HepG2 (cell line): ENCODE measurements around the gene PLAC9. TPM values are rescaled to one million over a fixed set of nuclear protein-coding genes. Genes with fewer than 3 reads are reported as not detected.

ENCODE experiments used
- EP300 ChIP-seq, 3 experiments: sonication (generic) in 1 of 3; formaldehyde crosslinking in 1 of 3; IDR thresholded peaks; 2 replicates each; pipeline versions ENCODE4 v1.5.1 to v1.6.1; 2011 to 2020; ENCODE audit warnings: low read depth in 2 of 3, low read length in 2 of 3, borderline replicate concordance in 1 of 3, improper control_type of control experiment in 1 of 3, mild to moderate bottlenecking in 1 of 3, missing genetic modification reagents in 1 of 3, moderate library complexity in 1 of 3
- HNF4A ChIP-seq: sonication (generic); formaldehyde crosslinking; IDR thresholded peaks from 2 replicates; pipeline ENCODE4 v1.4.0; 2020; ENCODE audit warnings: missing genetic modification reagents
- MIXL1 ChIP-seq: IDR thresholded peaks from 2 replicates; pipeline ENCODE4 v1.6.1; 2016
- RARA ChIP-seq: IDR thresholded peaks from 2 replicates; pipeline ENCODE4 v1.6.1; 2016; ENCODE audit warnings: missing genetic modification reagents, missing compliant biosample characterization
- RXRB ChIP-seq: IDR thresholded peaks from 2 replicates; pipeline ENCODE4 v1.6.1; 2016; ENCODE audit warnings: borderline replicate concordance, missing genetic modification reagents, missing compliant biosample characterization
- SAP130 ChIP-seq: IDR thresholded peaks from 2 replicates; pipeline ENCODE4 v1.6.1; 2016; ENCODE audit warnings: low read depth
- SOX6 ChIP-seq, 2 experiments: fragments of 450-650 bp in 1 of 2; sonication (generic) in 1 of 2; formaldehyde crosslinking in 1 of 2; IDR thresholded peaks; 2 replicates each; pipeline versions ENCODE4 v1.4.0 to v1.6.1; 2017 to 2020; ENCODE audit warnings: antibody characterized with exemption in 1 of 2, mild to moderate bottlenecking in 1 of 2, missing genetic modification reagents in 1 of 2
- ZNF780A ChIP-seq: sonication (generic); formaldehyde crosslinking; IDR thresholded peaks from 2 replicates; pipeline ENCODE4 v1.8.0; 2022; ENCODE audit warnings: mild to moderate bottlenecking, missing genetic modification reagents, moderate library complexity
- polyA plus RNA-seq, 8 experiments: library from polyadenylated mRNA; depleted of rRNA in 3 of 8; stranded (reverse) in 7 of 8; unstranded in 1 of 8; fragments of >200 nt; fragmentation: Illumina TruSeq in 4 of 8; extraction: Trizol in 4 of 8; gene quantifications; 2 replicates each; pipeline versions ENCODE4 v1.2.1 to v1.2.3, GENCODE V29; 2011 to 2016; ENCODE audit warnings: low read depth in 4 of 8, missing spikeins in 1 of 8, mixed read lengths in 1 of 8; ENCODE audit not compliant: insufficient read depth in 1 of 8
- total RNA-seq, 5 experiments: library from RNA; depleted of rRNA; stranded (reverse); fragments of >200 nt; fragmentation: Illumina TruSeq; extraction: Trizol; gene quantifications; 2 replicates each; pipeline ENCODE4 v1.2.3, GENCODE V29; 2016; ENCODE audit warnings: low read depth in 1 of 5
- TF ChIP-seq, protein P1 (sequence below), 2 experiments: sonication (generic) in 1 of 2; formaldehyde crosslinking in 1 of 2; IDR thresholded peaks; 2 replicates each; pipeline versions ENCODE4 v1.4.0 to v1.6.1; 2016 to 2020; ENCODE audit warnings: borderline replicate concordance in 1 of 2, low read depth in 1 of 2, mild to moderate bottlenecking in 1 of 2, missing genetic modification reagents in 1 of 2
- TF ChIP-seq, protein P2 (sequence below): sonication (generic); IDR thresholded peaks from 2 replicates; pipeline ENCODE4 v1.6.1; 2016; ENCODE audit warnings: low read depth, borderline replicate concordance
- TF ChIP-seq, protein P3 (sequence below): sonication (generic); formaldehyde crosslinking; IDR thresholded peaks from 2 replicates; pipeline ENCODE4 v1.8.1; 2023; ENCODE audit warnings: mild to moderate bottlenecking, missing genetic modification reagents
- TF ChIP-seq, protein P4 (sequence below): sonication (generic); formaldehyde crosslinking; IDR thresholded peaks from 2 replicates; pipeline ENCODE4 v1.4.0; 2020; ENCODE audit warnings: missing genetic modification reagents

PLAC9 gene
- total and polyA plus RNA-seq, 2 of the 13 experiments (the other 11 are each of a cell fraction or from before 2014, with no cell fraction given) = not detected

DNA sequence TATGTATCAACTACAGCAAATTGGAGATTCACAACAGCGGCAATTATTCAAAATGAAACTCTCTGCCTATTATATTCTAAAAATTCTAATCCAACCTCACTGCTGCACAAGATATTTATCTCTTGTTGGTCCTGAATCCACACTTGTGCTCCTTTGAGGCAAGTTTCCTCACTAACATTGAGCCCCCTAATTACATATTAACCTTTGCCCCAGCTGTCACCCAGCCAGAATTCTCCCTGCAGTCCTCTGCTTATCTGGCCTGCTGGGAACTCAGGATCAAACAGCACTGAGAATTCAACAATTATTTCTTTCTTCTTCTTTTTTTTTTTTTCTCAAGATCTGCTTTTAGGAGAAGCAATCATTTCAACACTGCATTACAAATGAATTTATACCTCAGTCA is 21.5 kb upstream of the PLAC9 start (continued):
- TF ChIP-seq, protein P1, sequence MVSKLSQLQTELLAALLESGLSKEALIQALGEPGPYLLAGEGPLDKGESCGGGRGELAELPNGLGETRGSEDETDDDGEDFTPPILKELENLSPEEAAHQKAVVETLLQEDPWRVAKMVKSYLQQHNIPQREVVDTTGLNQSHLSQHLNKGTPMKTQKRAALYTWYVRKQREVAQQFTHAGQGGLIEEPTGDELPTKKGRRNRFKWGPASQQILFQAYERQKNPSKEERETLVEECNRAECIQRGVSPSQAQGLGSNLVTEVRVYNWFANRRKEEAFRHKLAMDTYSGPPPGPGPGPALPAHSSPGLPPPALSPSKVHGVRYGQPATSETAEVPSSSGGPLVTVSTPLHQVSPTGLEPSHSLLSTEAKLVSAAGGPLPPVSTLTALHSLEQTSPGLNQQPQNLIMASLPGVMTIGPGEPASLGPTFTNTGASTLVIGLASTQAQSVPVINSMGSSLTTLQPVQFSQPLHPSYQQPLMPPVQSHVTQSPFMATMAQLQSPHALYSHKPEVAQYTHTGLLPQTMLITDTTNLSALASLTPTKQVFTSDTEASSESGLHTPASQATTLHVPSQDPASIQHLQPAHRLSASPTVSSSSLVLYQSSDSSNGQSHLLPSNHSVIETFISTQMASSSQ (IDR thresholded peaks at IDR 0.05; ENCODE audit: low read depth) = peak; percentile 56
- TF ChIP-seq, protein P1 (CRISPR knock-in tag; IDR thresholded peaks at IDR 0.05; ENCODE audit: borderline replicate concordance) = 0 out of 2 replicates have a peak, but pooled peaks have one; percentile 40
- TF ChIP-seq RXRB (CRISPR knock-in tag) = peak; percentile 78
- peak; percentile 32; the same call in 1 of the 2 replicates for TF ChIP-seq MIXL1 (CRISPR knock-in tag)
- no peak for TF ChIP-seq ZNF780A (CRISPR knock-in tag)
- TF ChIP-seq, protein P2, sequence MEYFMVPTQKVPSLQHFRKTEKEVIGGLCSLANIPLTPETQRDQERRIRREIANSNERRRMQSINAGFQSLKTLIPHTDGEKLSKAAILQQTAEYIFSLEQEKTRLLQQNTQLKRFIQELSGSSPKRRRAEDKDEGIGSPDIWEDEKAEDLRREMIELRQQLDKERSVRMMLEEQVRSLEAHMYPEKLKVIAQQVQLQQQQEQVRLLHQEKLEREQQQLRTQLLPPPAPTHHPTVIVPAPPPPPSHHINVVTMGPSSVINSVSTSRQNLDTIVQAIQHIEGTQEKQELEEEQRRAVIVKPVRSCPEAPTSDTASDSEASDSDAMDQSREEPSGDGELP = 0 out of 2 replicates have a peak, but pooled peaks have one; percentile 14
- TF ChIP-seq HNF4A = peak; percentile 56; the same call in 1 of the 2 replicates
- peak in 1 of 2 experiments; percentile 62; a peak in 2 of 4 replicates for TF ChIP-seq EP300 (IDR thresholded peaks at IDR 0.05; ENCODE audit: low read depth in 2 of 2, low read length in 2 of 2)
- no peak; the same call in 1 of the 2 replicates for TF ChIP-seq EP300 (CRISPR knock-in tag; IDR thresholded peaks at IDR 0.05; ENCODE audit: borderline replicate concordance)
- TF ChIP-seq SAP130 (CRISPR knock-in tag) = 0 out of 2 replicates have a peak, but pooled peaks have one; percentile 23
- no peak for TF ChIP-seq SOX6 (IDR thresholded peaks at IDR 0.05)
- TF ChIP-seq SOX6 (CRISPR knock-in tag; IDR thresholded peaks at IDR 0.05) = peak; percentile 36; the same call in 1 of the 2 replicates
- 0 out of 2 replicates have a peak, but pooled peaks have one; percentile 15 for TF ChIP-seq RARA
- TF ChIP-seq, protein P3, sequence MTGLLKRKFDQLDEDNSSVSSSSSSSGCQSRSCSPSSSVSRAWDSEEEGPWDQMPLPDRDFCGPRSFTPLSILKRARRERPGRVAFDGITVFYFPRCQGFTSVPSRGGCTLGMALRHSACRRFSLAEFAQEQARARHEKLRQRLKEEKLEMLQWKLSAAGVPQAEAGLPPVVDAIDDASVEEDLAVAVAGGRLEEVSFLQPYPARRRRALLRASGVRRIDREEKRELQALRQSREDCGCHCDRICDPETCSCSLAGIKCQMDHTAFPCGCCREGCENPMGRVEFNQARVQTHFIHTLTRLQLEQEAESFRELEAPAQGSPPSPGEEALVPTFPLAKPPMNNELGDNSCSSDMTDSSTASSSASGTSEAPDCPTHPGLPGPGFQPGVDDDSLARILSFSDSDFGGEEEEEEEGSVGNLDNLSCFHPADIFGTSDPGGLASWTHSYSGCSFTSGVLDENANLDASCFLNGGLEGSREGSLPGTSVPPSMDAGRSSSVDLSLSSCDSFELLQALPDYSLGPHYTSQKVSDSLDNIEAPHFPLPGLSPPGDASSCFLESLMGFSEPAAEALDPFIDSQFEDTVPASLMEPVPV = 0 out of 2 replicates have a peak, but pooled peaks have one; percentile 2
- TF ChIP-seq, protein P4, sequence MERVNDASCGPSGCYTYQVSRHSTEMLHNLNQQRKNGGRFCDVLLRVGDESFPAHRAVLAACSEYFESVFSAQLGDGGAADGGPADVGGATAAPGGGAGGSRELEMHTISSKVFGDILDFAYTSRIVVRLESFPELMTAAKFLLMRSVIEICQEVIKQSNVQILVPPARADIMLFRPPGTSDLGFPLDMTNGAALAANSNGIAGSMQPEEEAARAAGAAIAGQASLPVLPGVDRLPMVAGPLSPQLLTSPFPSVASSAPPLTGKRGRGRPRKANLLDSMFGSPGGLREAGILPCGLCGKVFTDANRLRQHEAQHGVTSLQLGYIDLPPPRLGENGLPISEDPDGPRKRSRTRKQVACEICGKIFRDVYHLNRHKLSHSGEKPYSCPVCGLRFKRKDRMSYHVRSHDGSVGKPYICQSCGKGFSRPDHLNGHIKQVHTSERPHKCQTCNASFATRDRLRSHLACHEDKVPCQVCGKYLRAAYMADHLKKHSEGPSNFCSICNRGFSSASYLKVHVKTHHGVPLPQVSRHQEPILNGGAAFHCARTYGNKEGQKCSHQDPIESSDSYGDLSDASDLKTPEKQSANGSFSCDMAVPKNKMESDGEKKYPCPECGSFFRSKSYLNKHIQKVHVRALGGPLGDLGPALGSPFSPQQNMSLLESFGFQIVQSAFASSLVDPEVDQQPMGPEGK = peak; percentile 42; the same call in 1 of the 2 replicates
